CD4-positive, alpha-beta T cell treated with Interleukin-21 for 1 hour (primary cell): Measurements from ENCODE around the gene GNAI1.

Source experiments
- DNase-seq: peaks from one replicate; pipeline ENCODE4 v3.0.0-alpha.2; 2020

The GNAI1 gene

DNA sequence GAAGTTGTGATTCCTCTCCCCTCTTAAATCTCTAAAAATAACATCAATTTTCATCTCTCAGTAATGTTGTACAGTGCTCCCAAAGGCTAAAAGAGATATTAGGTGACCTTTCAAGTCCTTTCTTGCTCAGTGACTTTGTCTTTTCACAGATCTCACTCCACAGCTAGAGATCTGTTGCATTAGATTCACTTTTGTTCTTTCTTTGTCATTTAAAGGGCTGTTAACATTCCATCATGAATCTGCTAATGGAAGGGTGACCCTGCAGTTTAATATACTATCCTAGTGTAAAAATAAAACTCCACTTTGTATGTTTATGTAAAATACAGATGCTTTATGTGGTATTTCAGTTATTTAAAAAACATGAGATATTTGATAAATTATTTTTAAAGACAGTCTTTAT is 30.5 kb downstream of the GNAI1 start:
- DNase-seq, result no peak

DNA sequence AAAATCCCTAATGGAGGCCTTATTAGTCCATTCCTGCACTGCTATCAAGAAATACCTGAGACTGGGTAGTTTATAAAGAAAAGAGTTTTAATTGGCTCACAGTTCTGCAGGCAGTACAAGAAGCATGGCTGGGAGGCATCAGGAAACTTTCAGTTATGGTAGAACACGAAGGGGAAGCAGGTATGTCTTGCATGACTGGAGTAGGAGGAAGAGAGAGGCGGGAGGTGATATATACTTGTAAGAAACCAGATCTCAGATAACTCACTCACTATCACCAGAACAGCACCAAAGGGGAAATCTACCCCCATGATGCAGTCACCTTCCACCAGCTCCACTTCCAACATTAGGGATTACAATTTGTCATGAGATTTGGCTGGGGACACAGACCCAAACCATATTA is 35.8 kb downstream of the GNAI1 start:
- no peak for DNase-seq

DNA sequence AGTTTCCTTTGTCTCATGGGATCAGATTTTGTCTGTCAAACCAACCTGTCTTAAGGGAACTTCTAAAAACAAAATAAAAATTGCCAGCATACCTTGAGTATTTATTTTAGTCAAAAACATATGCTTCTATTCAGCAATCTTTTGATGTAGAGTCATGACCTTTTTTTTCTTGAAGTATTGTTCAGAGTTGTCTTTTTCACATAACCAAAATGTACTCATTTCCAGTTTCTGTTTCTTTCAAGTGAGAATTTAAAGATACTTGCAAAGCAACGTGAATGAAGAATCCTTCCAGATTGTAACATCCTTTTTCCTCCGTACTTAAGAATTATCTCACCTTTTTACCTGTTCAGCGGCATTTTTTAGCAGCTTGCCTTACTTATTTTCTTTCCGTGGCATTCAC is 37.8 kb downstream of the GNAI1 start:
- no peak for DNase-seq

DNA sequence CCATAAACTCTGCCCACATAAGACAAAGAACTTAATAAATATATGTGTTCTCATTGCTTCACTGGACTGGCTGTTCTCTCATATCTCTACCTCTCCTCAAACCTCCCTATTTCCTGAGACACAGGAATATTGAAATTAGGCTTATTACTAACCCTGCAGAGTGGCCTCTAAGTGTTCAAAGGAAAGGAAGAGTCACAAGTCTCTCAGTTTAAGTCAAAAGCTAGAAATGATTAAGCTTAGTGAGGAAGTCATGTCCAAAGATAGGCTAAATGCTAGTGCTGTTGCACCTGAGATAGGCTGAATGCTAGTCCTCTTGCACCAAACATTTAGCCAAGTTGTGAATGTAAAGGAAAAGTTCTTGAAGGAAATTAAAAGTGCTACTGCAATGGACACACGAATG is 41.1 kb downstream of the GNAI1 start:
- no peak for DNase-seq

DNA sequence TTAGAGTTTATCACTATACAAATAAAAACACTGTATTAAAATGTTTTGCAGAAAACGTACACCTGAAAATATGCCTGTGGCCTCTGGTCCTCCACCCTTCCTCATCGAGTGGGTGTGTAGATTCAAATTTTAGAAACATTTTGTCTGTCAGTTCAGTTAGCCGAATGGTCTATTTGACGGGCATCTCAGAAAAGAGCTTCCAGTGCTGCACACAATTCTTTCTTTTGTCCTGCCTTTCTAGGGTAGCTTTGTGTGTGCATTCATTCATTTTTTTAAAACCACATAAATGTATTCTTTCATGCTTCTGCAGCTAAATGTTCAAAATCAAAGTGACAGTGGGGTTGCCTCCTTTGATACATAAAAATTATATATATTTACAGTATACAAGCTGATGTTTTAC is 46.8 kb downstream of the GNAI1 start:
- DNase-seq, result no peak

DNA sequence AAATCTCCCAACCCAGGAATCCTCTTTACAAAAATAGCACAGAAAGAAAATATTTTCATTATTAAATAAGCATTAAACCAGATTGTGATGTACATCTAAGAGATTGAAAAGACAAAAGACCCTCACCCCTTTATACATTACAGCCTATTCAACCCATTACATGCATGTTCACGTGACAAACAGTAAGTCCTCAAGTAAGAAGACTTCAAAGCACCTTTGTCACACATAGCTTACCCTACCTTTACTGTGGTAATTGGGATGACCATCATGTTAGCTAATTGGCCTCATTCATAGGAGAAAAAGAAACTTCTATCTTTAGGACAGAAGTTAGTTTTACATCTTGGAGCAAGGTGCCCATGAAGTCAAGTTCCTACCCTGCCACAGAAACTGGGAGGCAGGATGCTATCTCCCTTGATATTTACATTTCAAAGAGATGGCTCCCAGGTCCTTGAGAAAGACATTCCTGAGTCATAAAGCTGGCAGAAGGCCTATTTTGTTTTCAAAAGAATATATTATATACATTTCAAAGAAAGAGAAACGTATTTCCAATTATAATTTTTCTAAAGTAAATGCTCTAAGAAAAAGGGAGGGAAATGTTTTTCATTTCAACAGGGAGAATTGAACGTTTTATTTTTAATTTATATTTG is 48.1 kb downstream of the GNAI1 start:
- no peak for DNase-seq

DNA sequence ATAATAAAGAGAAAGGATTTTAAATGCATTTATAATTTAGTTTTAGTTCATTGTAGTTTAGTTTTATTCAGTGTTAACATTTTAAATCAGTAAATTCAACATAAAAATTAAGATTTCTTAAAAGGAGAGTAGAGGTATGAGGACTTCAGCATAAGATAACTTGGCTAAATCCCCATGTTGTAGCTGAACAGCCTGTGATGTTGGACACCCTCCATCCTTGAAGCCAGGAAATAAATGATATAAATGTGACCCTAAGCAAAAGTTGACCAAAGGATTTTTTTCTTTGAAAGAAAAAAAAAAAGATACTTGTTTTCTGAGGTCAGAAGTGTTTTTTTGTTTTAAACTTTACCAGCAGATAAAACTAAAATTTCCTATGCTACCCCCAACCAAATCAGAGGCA is 48.7 kb downstream of the GNAI1 start:
- DNase-seq, result no peak

DNA sequence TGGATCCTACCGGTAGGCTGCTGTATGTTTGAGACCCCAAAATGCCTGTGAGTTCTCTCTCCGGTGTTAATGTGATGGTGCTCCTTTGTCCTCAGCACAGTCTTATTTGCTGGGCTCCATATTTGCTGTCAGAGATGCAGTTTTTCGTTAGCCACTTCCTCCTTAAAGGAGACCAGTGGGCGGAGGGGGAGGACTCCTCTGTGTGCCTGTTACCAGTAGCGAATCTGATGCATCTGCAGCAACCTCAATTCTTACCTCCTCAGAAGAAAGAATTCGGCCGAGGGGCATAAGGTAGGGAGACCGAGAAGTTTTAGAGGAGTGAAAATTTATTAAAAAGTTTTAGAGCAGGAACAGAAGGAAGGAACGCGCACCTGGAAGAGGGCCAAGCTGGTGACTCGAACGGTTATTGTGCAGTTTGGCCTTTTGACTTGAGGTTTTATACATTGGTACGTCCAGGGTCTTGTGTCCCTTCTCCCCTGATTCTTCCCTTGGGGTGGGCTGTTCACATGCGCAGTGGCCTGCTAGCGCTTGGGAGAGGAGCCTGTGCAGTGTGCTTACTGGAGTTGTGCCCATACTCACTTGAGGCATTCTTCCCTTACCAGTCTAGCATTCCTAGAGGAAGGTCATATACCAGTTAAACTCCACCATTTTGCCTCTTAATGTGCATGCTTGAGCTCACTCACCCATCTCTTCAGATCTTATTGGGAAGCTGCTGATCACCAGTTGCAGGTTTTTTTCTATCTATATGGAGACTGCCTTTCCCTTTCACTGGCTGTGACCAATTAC is 49.5 kb downstream of the GNAI1 start:
- no peak for DNase-seq

DNA sequence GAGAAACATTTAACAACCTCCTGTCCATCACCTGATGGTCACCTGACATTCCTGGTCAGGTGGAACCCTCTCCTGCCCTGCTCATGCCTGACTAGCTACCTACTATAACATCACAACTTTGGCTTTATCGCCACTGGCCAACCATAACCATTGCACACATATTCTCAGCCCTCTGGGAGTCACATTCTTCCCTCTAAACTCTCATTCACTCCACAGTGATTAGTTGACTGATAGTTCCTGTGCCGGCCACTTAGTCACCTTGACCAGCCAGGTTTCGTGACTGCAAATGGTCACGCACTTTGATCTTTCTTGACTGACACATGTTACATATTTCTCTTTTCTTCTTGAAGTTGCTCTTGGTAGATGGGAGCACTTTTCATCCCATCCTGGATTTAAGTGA is 50.1 kb downstream of the GNAI1 start:
- DNase-seq, result no peak

DNA sequence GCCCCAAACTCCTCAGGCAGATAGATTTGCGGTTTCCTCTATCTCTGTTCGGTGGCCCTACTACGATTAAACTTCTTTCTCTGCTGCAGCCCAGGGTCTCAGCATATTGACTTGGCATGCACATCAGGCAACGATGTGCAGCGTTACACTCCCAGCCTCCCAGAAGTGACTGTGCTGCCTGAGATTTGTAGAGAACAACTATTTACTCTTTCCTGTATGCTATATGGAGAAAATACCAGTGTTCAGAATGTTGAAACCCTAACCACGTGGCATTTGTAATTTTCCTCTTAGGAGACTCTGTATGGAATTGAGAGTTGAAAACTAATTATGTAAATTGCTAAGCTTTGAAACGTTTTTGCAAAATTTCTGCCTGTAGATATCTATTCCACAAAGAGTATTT is 50.9 kb downstream of the GNAI1 start:
- no peak for DNase-seq

DNA sequence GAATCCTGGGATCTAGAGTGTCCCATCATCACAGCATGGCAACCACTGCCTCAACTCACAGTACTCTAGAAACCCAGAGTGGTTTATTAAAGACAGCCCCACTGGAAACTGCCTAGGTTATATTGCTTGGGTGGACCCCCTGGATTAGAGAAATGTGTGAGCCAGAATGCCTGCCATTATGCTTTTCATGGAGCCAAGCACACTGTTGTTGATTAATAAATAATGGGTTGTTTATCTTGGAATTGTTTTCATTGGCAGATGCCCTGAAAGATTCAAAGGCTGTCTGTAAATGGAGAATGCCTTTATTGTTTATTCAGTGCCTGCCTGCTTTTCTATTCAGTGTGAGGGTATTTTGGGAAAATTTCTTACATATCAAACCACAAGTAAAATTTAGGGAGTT is 52.1 kb downstream of the GNAI1 start:
- no peak for DNase-seq

DNA sequence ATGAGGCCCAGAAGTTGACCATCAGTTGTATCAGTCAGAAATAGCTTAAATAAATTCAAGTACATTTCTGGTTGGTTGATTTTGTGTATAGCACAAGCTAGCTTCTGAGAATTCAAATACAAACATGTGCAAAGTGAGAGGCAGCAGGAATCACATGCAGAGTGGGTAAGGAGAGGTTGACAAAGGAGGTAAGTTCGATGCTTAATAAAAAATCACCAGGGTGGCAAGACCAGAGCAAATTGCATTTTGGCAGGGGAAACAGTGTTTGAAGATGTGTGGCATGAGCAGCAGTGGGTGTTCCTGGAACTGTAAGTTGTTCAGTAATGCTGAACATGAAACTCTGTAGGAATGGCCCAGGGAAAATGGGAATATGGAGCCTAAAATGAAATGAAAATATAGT is 52.6 kb downstream of the GNAI1 start:
- DNase-seq, result no peak

DNA sequence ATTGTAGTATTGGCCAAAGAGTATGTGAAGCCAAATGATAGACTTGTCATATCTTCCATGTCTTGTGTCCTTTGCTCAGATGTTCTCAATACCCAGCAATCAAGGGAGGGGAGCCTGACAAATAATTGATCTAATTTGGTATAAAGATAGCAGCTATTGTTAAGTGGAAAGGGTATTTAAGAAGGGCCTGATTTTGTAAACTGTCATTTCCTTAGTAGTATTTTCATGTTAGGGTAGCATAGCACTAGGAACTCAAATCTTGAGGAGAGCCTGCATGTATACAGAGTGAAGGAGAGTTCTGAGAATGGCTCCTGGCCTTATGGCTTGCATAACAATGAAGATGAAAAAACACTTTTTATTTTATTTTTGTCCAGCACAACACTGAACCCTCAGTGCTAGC is 53.1 kb downstream of the GNAI1 start:
- no peak for DNase-seq

DNA sequence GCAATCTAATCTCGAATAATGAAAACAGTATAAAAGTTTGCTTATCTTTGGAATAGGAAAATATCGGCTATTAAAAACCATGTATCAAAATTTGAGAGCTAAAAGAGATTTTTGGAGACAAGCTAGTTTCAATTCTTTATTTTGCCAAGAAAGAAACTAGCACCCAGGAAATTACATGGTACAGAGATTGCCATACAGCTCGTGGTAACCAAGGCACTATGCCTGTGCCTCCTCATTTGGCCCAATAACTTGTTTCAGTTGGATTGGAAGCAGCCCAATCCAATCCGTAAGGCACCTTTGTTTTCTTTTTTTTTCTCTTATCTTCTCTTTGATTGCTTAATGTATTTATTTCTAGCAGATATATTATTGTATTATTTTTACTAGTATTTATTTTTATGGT is 55.0 kb downstream of the GNAI1 start:
- no peak for DNase-seq

DNA sequence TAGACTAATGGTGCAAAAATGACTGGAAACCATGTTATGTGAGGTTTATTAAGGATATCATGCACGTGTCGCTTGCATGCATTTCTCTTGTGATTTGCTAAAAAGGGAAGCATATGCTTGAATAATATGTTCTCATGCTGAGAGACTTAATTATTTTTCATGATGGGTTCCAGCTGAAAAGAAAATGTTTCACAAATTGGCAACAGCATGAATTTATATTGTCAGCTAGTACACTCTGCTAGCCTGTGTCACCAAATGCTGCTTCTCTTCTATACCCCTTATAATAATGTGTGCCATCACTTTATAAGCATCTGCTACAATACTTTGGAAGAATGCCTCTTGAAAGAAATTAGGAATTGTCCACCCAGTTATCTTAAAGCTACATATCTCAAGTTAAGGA is 63.0 kb downstream of the GNAI1 start:
- DNase-seq, result no peak

DNA sequence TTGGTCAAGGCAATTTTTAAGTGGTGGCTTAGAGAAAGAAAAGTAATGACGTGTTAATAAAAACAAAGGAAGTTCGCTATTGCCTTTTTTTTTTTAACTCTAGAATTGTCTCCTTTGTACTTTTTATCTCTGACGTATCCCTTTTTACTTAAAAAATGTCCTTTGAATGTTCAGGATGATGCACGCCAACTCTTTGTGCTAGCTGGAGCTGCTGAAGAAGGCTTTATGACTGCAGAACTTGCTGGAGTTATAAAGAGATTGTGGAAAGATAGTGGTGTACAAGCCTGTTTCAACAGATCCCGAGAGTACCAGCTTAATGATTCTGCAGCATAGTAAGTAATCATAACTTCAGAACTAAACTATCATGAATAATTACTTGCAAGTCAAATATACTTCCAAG is 64.4 kb downstream of the GNAI1 start:
- no peak for DNase-seq

DNA sequence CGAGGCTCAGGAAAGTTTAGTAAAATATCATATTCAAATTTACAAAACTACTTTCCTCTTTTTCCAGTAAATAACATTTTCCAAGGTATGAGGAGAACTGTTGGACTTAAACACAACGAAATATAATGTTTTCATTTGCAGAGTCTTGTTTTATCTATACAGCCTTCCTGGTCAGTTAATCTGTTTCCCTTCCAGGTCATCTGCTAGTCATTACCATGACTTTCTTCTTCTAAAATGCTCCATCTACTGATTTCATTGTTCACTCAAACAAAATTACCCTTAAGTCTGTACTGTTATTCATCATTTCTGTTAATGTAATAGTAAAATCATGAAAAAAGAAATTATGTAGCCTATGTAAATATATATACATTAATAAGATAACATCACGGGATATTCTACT is 69.8 kb downstream of the GNAI1 start:
- DNase-seq, result no peak

DNA sequence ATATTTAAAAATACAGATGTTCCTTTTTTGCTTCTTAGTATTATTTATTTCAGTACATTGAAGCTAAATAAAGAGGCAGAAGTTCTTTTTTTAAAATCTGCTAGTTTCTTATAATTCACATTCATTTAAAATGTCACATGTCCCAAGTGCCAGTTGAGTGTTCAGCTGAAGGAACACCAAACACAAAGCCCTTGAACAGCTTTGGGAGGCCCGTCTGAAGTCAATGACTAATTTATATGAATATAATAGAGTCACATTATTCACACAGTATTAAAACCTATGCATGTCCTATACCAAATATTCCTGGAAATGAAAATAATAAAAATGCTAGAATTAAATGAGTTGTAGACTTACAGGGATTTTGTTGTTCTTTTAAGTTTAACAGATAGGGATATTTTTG is 70.3 kb downstream of the GNAI1 start:
- DNase-seq, result no peak

DNA sequence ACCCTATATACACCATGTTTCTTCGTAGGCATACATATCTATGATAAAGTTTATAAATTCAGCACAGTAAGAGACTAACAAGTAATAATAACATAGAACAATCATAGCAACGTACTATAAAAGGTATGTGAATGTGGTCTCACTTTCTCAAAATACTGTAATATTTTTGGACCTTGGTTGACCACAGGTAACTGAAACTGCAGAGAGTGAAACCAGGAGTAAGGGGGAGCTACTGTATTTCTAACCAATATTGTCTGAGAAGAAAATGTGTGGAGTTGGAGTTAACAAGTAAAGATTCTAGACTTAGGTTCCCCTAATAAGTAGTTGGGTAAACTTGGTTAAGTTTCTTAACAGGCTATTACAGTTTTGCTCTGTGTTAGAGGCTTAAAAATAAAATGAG is 72.1 kb downstream of the GNAI1 start:
- no peak for DNase-seq

DNA sequence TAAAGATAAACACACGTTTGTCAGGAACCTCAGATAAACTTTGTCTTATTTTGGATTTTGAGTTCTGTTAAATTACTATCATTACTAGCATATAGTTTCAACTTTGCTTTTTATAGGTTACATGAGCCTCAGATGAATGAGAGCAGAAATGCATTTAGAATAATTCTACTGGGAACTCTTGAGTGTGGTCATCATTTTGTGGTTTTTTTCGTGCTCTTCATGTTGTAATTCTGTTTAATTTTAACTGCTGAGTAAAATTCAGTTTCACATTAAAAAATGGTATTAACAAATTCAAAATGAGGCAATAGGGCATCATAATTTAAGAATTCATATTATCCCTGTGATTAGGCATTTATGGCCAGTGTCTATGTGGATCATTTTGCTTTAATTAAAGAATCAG is 72.9 kb downstream of the GNAI1 start:
- no peak for DNase-seq

DNA sequence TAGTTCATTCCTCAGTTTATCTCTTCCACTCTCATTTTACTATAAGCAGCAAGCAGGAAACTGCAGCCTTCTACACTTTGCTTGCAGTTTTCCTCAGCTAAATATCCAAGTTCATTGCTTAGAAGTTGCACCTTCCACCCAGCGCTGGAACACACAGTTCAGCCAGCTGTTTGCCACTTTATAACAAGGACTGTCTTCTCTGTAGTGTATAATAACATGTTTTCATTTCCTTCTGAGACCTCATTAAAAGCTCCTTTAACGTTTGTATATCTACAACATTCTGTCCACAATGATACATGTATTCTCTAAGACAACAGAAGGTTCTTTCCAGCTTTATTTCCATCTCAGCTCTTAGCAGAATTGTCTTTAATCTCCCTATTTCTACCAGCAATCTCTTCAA is 74.1 kb downstream of the GNAI1 start:
- no peak for DNase-seq

DNA sequence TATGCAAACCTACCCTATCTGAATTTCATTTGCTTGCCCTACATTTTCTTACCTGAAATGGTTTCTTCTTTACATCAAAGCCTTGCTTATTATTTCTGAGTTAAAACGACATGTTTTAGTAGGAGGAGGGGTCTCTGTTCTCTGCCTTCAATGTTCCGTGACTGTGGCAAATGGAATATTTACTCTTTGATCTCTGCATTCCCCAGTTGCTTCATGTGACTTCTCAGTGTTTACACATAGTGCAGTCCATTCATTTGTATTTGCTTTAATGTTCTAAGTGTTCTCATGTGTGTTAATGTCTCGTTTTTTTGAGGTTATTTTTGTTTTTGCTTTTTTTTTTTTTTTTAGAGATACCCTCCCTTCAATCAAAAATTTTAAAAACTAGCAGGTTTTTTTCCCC is 75.8 kb downstream of the GNAI1 start:
- DNase-seq, result no peak

DNA sequence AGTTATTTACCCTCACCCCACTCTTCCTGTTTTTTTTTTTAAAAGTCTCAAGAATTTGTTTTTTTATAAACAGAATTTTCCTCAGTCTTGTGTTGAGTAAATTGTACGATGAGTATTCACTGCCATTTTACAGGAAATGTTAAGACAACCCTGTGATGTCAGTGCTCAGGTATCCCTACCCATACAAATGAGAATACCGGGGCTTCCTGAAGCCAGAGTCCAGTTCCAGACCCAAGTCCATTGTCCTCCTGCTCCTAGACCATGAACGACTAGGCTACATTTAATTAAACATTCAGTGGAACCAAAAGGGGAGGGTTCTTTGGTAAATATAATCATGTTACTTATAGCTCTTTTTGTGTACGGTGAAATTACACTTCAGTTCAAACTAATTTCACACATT is 79.2 kb downstream of the GNAI1 start:
- no peak for DNase-seq

DNA sequence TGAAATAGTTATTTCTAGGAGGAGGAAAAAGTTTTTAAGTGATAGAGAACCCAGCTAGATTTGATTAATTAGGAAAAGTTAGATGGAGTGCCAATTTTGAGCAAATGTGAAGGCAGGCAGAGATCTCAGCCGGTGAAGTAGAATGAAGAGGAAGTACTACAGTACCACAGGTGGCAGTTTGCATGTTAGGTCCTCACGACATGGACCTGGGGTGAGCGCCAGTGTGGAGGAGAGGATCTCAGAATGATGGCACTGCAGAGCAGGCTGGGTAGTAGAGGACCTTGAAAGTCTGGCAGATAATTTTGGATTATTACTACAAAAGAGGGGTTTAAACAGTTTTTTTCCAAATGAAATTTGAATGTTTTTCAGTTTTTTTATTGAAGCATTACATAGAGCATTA is 81.1 kb downstream of the GNAI1 start:
- DNase-seq, result no peak
